Keratinocyte (primary cell): ENCODE data around the gene SPATS2L.

Source experiments
- CTCF ChIP-seq, 3 experiments: IDR thresholded peaks in 1 of 3; conservative IDR thresholded peaks in 1 of 3; optimal IDR thresholded peaks in 1 of 3; 2 replicates in 2 of 3; 3 replicates in 1 of 3; pipeline versions ENCODE3 to v1.5.1; 2011; ENCODE audit warnings: low read length in 3 of 3, mild to moderate bottlenecking in 3 of 3, moderate library complexity in 2 of 3, control low read depth in 1 of 3, inconsistent platforms in 1 of 3; ENCODE audit not compliant: insufficient read depth in 2 of 3; ENCODE audit errors: extremely low read depth in 1 of 3
- EZH2 ChIP-seq: IDR thresholded peaks from one replicate; pipeline ENCODE4 v1.6.1; 2012; ENCODE audit warnings: inconsistent platforms, mild to moderate bottlenecking, low read length, moderate library complexity

GRCh38 chr2:200417366-200417765 is 110.9 kb downstream of the SPATS2L start:
- TF ChIP-seq CTCF (optimal IDR thresholded peaks at IDR 0.05 in 1 of 3, IDR thresholded peaks at IDR 0.05 in 1 of 3, conservative IDR thresholded peaks at IDR 0.05 in 1 of 3; ENCODE audit: extremely low read depth in 1 of 3, insufficient read depth in 2 of 3, low read length in 3 of 3) (no peak), EZH2 (no peak)
